Breast epithelium (tissue), 4 donors: Measurements from ENCODE around the gene TGM1. TPM values are rescaled to one million over a fixed set of nuclear protein-coding genes. Genes with fewer than 3 reads are reported as not detected.

Experiments
- DNase-seq, 2 donors: peaks; one replicate each; pipeline ENCODE4 v3.0.0-alpha.2; 2019; ENCODE audit warnings: low spot score in 2 of 2
- H3K27ac ChIP-seq, 2 donors: fragments of 200-600 bp; sonication (generic) in 1 of 2; one replicate each; pipeline ENCODE4 v1.5.1; 2016 to 2019; ENCODE audit warnings: mild to moderate bottlenecking in 1 of 2
- H3K27me3 ChIP-seq, 2 donors: fragments of 200-600 bp; sonication (generic) in 1 of 2; one replicate each; pipeline versions ENCODE4 v1.5.1 to v1.6.0; 2017 to 2019; ENCODE audit warnings: control low read depth in 1 of 2, mild to moderate bottlenecking in 1 of 2
- H3K36me3 ChIP-seq: fragments of 200-600 bp; one replicate; pipeline ENCODE4 v1.5.1; 2019
- H3K4me1 ChIP-seq, 2 donors: fragments of 200-600 bp; sonication (generic); one replicate each; pipeline ENCODE4 v1.5.1; 2016 to 2019; ENCODE audit warnings: control low read depth in 1 of 2
- H3K4me3 ChIP-seq, 3 donors: fragments of 200-600 bp; sonication (generic); 1 replicate in 2 of 3; 2 replicates in 1 of 3; pipeline ENCODE4 v1.5.1; 2016 to 2019; ENCODE audit warnings: mild to moderate bottlenecking in 3 of 3, moderate library complexity in 2 of 3
- H3K9me3 ChIP-seq, 2 donors: fragments of 200-600 bp; sonication (generic) in 1 of 2; one replicate each; pipeline ENCODE4 v1.5.1; 2016 to 2019; ENCODE audit warnings: control low read depth in 1 of 2
- CTCF ChIP-seq, 3 donors: fragments of 450-650 bp; IDR thresholded peaks; one replicate each; pipeline ENCODE4 v1.5.1; 2016 to 2017; ENCODE audit warnings: antibody characterized with exemption in 3 of 3, mild to moderate bottlenecking in 3 of 3, moderate library complexity in 3 of 3
- POLR2A ChIP-seq: fragments of 450-650 bp; IDR thresholded peaks from one replicate; pipeline ENCODE4 v1.6.1; 2016; ENCODE audit warnings: antibody characterized with exemption, mild to moderate bottlenecking, moderate library complexity
- POLR2AphosphoS5 ChIP-seq, 3 donors: sonication (generic); formaldehyde crosslinking; IDR thresholded peaks; one replicate each; pipeline ENCODE4 v1.6.1; 2017; ENCODE audit warnings: antibody characterized with exemption in 3 of 3
- intact Hi-C: fragments of 100-400 bp; cut with DNase I; formaldehyde crosslinking; loops from one replicate; pipeline ENCODE4 v1.15.1; 2023; ENCODE audit warnings: low total_unique reads
- total RNA-seq, 3 donors: library from RNA; depleted of rRNA; stranded (reverse); fragments of >200 nt; gene quantifications; one replicate each; pipeline ENCODE4 v1.1.0, GENCODE V29; 2016

Gene TGM1
- total RNA-seq, 3 donors from 2014 or later: 0.32 to 18.7 (median 1.6) TPM

DNA sequence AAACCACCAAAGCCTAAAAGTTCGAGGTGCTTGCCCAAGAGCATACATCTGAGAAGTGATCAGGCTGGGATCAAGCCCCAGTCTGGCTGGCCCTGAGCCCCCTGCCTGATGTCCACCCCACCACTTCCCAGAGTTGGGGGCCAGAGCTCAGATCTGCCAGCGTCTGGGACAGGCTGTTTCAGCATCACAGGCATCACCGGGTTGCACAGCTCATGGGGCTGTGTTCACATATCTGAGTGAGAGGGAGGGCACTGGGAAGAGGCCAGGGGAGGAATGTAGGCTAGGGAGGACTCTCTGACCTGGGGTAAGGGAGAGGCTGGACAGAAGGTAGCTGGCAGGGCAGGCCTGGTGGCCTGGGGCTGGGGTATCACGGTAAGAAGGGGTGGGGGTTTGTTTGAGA, 6.0 kb downstream of the TGM1 start:
- Histone ChIP-seq H3K9me3 (no peaks in the 10 kb centered on the region), H3K4me3 (no peak overlapping the region), H3K27me3 (no peaks in the 10 kb centered on the region), H3K4me1 (no peaks in the 10 kb centered on the region), H3K27ac (no peak overlapping the region), H3K36me3 (no peaks in the 10 kb centered on the region)
- intact Hi-C loops: no loop called here
- DNase-seq: no peak
- TF ChIP-seq POLR2A (no peak), CTCF (IDR thresholded peaks at IDR 0.05) (no peak), POLR2AphosphoS5 (IDR thresholded peaks at IDR 0.05) (no peak)

DNA sequence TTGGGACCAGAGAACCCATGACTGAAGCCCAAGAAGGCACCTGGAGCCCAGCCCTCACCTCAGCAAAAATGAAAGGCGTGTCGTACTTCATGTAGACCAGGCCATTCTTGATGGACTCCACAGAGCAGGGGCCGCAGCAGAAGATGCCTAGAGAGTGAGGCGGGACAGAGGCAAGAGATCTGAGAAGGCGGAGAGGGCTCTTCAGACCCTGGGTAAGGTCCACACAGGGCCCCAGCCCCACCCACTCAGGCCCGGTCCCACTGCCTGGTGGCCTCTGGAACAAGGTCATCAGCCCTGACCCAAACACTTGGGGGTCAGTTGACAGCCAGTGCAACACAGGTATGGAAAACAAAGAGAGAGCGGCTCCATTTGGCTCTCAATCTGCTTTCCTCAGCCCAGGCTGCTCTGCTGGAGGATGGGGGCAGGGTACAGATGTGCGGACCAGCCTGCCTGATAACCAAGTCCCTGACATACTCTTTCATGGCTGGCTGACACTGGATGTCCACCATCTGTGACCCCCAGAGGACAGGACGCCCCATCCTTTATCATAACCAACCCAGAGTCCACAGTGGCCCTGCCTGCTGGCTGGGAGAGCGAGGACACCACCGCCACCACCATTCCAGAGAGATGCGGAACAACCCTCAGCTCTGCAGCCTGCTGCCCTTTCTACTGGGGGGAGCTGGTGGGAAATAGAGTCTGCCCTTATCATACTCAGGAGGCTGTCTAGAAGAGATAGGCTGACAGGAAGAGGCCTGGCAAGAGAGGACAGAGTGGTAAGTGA, 6.9 kb downstream of the TGM1 start:
- no peak overlapping the region for H3K4me3 ChIP-seq
- no peaks in the 10 kb centered on the region for H3K36me3 ChIP-seq
- intact Hi-C loops: no loop called here
- no peaks in the 10 kb centered on the region for H3K9me3 ChIP-seq
- DNase-seq: no peak
- H3K27me3 ChIP-seq: no peaks in the 10 kb centered on the region
- no peak overlapping the region for H3K27ac ChIP-seq
- no peak for TF ChIP-seq CTCF (IDR thresholded peaks at IDR 0.05)
- no peak for TF ChIP-seq POLR2A
- no peak for TF ChIP-seq POLR2AphosphoS5 (IDR thresholded peaks at IDR 0.05)
- no peaks in the 10 kb centered on the region for H3K4me1 ChIP-seq

- no peak for DNase-seq
- Histone ChIP-seq H3K27me3 (no peaks in the 10 kb centered on the region), H3K27ac (no peak overlapping the region), H3K4me1 (no peaks in the 10 kb centered on the region), H3K4me3 (no peak overlapping the region), H3K9me3 (no peaks in the 10 kb centered on the region), H3K36me3 (no peaks in the 10 kb centered on the region)
- intact Hi-C loops: no loop called here
- TF ChIP-seq POLR2AphosphoS5 (IDR thresholded peaks at IDR 0.05) (no peak), CTCF (IDR thresholded peaks at IDR 0.05) (no peak), POLR2A (no peak)
Observed at GRCh38 chr14:24255438-24255837, 7.5 kb downstream of the TGM1 start.

- intact Hi-C loops: no loop called here
- no peak for DNase-seq
- Histone ChIP-seq H3K36me3 (no peaks in the 10 kb centered on the region), H3K27me3 (no peaks in the 10 kb centered on the region), H3K4me3 (no peak overlapping the region), H3K9me3 (no peaks in the 10 kb centered on the region), H3K27ac (no peak overlapping the region), H3K4me1 (no peaks in the 10 kb centered on the region)
- TF ChIP-seq POLR2AphosphoS5 (IDR thresholded peaks at IDR 0.05): no peak
- no peak for TF ChIP-seq CTCF (IDR thresholded peaks at IDR 0.05)
- TF ChIP-seq POLR2A: no peak
Observed at GRCh38 chr14:24254630-24255392, 8.2 kb downstream of the TGM1 start.

DNA sequence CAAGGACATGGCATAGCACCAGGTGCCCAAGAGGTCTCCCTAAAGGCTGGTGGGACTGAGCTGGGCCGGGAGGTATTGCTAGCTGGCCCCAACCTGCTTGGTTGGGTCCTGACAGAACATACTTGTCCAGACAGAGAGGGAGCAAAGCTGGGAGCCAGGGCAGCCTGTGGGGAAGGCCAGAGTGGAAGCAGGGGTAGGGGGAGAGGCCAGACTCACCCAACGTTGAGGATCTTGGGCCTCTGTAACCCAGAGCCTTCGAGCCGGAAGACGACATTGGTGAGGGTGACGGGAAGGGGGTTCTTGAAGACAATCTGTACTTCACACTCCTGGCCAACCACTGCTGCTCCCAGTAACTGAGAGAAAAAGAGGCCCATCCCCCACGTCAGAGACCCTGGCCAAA, 9.0 kb downstream of the TGM1 start:
- DNase-seq: no peak
- intact Hi-C loops: no loop called here

More for the DNA sequence above, 9.0 kb downstream of the TGM1 start:
- Histone ChIP-seq H3K36me3 (no peaks in the 10 kb centered on the region), H3K9me3 (no peaks in the 10 kb centered on the region), H3K4me1 (no peaks in the 10 kb centered on the region), H3K27me3 (no peaks in the 10 kb centered on the region), H3K4me3 (no peak overlapping the region), H3K27ac (no peak overlapping the region)
- TF ChIP-seq POLR2A: no peak
- TF ChIP-seq CTCF (IDR thresholded peaks at IDR 0.05): no peak
- TF ChIP-seq POLR2AphosphoS5 (IDR thresholded peaks at IDR 0.05): no peak
